Measurements from ENCODE around the gene ARHGAP42.

GRCh38 chr11:100866453-100866852 lies 179.4 kb downstream of the ARHGAP42 start:
- TF ChIP-seq TCF12 (IDR thresholded peaks at IDR 0.05) (no peak), TCF12 (CRISPR knock-in tag; IDR thresholded peaks at IDR 0.05) (no peak), ZSCAN22 (CRISPR knock-in tag; IDR thresholded peaks at IDR 0.05) (no peak), ATF2 (CRISPR knock-in tag; IDR thresholded peaks at IDR 0.05) (no peak), ZBTB1 (CRISPR knock-in tag; IDR thresholded peaks at IDR 0.05; ENCODE audit: borderline replicate concordance) (no peak), ZNF3 (CRISPR knock-in tag; IDR thresholded peaks at IDR 0.05) (no peak), ZEB1 (IDR thresholded peaks at IDR 0.05; ENCODE audit: insufficient replicate concordance, low read depth) (no peak), ZNF572 (CRISPR knock-in tag; IDR thresholded peaks at IDR 0.05) (no peak), PBX3 (CRISPR knock-in tag; IDR thresholded peaks at IDR 0.05; ENCODE audit: borderline replicate concordance) (no peak), CTCF (CRISPR knock-in tag; IDR thresholded peaks at IDR 0.05) (no peak), PHF8 (CRISPR knock-in tag; IDR thresholded peaks at IDR 0.05) (no peak), ZBTB7A (CRISPR knock-in tag; IDR thresholded peaks at IDR 0.05) (no peak), NR2C2 (CRISPR knock-in tag; IDR thresholded peaks at IDR 0.05; ENCODE audit: borderline replicate concordance) (no peak), ZNF766 (CRISPR knock-in tag; IDR thresholded peaks at IDR 0.05; ENCODE audit: borderline replicate concordance) (no peak)
- TF ChIP-seq, protein P1, sequence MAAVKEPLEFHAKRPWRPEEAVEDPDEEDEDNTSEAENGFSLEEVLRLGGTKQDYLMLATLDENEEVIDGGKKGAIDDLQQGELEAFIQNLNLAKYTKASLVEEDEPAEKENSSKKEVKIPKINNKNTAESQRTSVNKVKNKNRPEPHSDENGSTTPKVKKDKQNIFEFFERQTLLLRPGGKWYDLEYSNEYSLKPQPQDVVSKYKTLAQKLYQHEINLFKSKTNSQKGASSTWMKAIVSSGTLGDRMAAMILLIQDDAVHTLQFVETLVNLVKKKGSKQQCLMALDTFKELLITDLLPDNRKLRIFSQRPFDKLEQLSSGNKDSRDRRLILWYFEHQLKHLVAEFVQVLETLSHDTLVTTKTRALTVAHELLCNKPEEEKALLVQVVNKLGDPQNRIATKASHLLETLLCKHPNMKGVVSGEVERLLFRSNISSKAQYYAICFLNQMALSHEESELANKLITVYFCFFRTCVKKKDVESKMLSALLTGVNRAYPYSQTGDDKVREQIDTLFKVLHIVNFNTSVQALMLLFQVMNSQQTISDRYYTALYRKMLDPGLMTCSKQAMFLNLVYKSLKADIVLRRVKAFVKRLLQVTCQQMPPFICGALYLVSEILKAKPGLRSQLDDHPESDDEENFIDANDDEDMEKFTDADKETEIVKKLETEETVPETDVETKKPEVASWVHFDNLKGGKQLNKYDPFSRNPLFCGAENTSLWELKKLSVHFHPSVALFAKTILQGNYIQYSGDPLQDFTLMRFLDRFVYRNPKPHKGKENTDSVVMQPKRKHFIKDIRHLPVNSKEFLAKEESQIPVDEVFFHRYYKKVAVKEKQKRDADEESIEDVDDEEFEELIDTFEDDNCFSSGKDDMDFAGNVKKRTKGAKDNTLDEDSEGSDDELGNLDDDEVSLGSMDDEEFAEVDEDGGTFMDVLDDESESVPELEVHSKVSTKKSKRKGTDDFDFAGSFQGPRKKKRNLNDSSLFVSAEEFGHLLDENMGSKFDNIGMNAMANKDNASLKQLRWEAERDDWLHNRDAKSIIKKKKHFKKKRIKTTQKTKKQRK (IDR thresholded peaks at IDR 0.05; ENCODE audit: low read length): no peak

Measured in HepG2 (cell line).